ENCODE results near the gene OLFM4. TPM values are rescaled to one million over a fixed set of nuclear protein-coding genes. Genes with fewer than 3 reads are reported as not detected.
"Not testable (repeated sequence)": the region's sequence is repeated elsewhere in the genome, so short reads cannot be mapped to it uniquely, and the experiment has no call there.

Gene OLFM4
- total RNA-seq, 2 donors from 2014 or later, result 0.37 TPM; not detected in 1

DNA sequence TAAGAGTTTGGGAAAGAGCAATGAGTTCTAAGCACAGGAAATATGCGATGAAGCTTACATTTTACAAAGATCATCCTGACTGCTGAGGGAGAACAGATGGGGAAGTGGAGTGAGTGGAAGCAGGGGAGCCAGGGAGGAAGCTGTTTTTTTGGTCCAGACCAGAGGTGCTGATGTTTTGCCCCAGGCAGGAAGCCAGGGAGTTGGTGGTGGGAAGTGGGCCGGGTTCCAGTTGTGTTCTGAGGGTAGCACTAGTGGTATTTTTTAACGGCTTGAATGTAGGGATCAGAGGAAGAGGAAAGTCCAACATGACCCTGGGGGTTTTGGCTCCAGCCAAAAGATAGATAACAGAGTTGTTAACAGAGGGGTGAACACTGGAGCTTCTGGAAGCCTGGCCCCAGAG is 20.7 kb upstream of the OLFM4 start:
- Histone ChIP-seq H3K4me3 (no peak overlapping the region), H3K4me1 (no peaks in the 10 kb centered on the region), H3K36me3 (no peaks in the 10 kb centered on the region), H3K9me3 (no peaks in the 10 kb centered on the region), H3K27ac (no peak overlapping the region), H3K27me3 (no peaks in the 10 kb centered on the region)
- DNase-seq (ENCODE audit: low spot score), result no peak
- TF ChIP-seq, protein P1, sequence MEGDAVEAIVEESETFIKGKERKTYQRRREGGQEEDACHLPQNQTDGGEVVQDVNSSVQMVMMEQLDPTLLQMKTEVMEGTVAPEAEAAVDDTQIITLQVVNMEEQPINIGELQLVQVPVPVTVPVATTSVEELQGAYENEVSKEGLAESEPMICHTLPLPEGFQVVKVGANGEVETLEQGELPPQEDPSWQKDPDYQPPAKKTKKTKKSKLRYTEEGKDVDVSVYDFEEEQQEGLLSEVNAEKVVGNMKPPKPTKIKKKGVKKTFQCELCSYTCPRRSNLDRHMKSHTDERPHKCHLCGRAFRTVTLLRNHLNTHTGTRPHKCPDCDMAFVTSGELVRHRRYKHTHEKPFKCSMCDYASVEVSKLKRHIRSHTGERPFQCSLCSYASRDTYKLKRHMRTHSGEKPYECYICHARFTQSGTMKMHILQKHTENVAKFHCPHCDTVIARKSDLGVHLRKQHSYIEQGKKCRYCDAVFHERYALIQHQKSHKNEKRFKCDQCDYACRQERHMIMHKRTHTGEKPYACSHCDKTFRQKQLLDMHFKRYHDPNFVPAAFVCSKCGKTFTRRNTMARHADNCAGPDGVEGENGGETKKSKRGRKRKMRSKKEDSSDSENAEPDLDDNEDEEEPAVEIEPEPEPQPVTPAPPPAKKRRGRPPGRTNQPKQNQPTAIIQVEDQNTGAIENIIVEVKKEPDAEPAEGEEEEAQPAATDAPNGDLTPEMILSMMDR (IDR thresholded peaks at IDR 0.05), result no peak

DNA sequence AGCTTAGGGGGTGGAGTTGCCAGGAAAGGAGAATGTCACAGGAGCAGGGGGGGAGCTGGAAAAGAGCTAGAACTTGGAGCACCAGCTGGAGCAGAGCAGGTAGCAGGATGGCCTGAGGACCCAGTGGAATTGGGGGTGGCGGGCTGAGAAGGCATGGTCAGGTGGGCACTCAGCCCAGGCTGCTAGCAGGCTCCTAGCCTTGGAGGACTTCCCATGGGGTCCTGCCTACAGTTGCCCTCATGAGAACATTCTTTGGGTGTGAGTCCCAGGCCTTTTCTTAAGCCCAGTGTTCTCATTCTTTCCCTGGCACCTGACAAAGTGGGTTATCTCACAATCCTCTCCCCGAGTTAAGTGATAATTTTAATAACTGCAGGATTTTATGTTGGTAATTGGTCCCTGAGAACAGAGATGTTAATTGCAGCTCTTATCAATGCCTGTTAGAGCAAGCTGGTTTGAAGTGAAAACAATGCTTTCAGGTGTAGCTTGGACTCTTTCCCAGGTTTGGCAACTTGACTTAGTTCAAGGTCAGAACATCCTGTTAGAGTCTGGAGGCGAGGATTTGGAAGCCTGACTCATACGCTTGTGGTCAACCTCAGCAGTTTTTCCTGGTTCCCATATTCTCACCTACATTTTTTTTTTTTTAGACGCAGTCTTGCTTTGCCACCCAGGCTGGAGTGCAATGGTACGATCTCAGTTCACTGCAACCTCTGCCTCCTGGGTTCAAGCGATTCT is 18.1 kb upstream of the OLFM4 start:
- Histone ChIP-seq H3K9me3 (no peaks in the 10 kb centered on the region), H3K4me3 (no peak overlapping the region), H3K36me3 (no peaks in the 10 kb centered on the region), H3K4me1 (no peaks in the 10 kb centered on the region), H3K27me3 (no peaks in the 10 kb centered on the region), H3K27ac (no peak overlapping the region)
- no peak for DNase-seq (ENCODE audit: low spot score)
- TF ChIP-seq, protein P1 (IDR thresholded peaks at IDR 0.05), result no peak

DNA sequence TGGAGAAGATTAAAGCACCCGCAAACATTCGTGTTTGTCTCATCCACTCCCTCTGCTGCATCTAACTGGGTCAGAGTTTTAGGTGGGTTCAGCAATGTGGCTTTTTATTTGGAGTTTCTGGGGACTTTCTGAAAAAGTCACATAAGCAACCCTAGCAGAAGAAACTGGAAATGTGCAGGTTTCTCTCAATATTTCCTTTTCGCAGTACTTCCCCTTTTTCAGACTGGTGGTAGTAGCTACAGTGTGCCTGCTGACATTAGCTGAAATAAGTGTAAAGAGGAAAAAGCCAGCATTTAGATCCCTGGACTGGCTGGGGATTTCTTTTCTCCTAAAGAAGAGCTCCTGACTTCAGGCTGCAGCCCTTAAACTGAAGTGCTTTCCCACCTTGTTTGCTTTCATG is 15.9 kb upstream of the OLFM4 start:
- Histone ChIP-seq H3K4me1 (no peaks in the 10 kb centered on the region), H3K27me3 (no peaks in the 10 kb centered on the region), H3K27ac (no peak overlapping the region), H3K9me3 (no peaks in the 10 kb centered on the region), H3K36me3 (no peaks in the 10 kb centered on the region), H3K4me3 (no peak overlapping the region)
- TF ChIP-seq, protein P1 (IDR thresholded peaks at IDR 0.05), result no peak
- no peak for DNase-seq (ENCODE audit: low spot score)

DNA sequence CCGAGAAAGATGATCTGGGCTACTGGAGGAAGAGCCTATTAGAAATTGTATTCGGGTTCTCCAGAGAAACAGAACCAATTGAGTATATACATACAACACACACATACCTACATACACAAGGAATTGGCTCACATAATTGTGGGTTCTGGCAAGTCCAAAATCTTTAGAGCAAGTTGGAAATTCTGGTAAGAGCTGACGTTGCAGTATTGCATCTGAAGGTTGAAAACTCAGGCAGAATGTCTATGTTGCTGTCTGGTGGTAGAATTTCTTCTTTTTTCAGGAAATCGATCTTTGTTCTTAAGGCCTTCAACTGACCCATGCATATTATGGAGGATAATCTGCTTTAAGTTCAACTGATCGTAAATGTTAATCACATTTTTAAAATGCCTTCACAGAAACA is 15.5 kb upstream of the OLFM4 start:
- TF ChIP-seq, protein P1 (IDR thresholded peaks at IDR 0.05), result no peak
- no peak overlapping the region for H3K27ac ChIP-seq
- no peaks in the 10 kb centered on the region for H3K27me3 ChIP-seq
- no peak overlapping the region for H3K4me3 ChIP-seq
- no peaks in the 10 kb centered on the region for H3K4me1 ChIP-seq
- no peak for DNase-seq (ENCODE audit: low spot score)
- no peaks in the 10 kb centered on the region for H3K36me3 ChIP-seq
- H3K9me3 ChIP-seq, result no peaks in the 10 kb centered on the region

DNA sequence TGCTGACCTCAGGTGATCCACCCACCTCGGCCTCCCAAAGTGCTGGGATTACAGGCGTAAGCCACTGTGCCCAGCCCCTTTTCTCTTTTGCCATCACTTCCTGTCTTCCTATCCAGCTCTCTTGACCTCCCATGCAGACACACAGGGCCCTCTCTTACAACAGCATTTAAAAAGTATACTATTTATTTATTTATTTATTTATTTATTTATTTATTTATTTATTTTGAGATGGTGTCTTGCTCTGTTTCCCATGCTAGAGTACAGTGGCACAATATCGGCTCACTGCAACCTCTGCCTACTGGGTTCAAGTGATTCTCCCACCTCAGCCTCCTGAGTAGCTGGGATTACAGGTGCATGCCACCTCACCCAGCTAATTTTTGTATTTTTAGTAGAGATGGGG is 14.6 kb upstream of the OLFM4 start:
- not testable (repeated sequence) for H3K27ac ChIP-seq; H3K4me3 ChIP-seq; H3K4me1 ChIP-seq; H3K9me3 ChIP-seq; H3K27me3 ChIP-seq; DNase-seq (ENCODE audit: low spot score); H3K36me3 ChIP-seq

DNA sequence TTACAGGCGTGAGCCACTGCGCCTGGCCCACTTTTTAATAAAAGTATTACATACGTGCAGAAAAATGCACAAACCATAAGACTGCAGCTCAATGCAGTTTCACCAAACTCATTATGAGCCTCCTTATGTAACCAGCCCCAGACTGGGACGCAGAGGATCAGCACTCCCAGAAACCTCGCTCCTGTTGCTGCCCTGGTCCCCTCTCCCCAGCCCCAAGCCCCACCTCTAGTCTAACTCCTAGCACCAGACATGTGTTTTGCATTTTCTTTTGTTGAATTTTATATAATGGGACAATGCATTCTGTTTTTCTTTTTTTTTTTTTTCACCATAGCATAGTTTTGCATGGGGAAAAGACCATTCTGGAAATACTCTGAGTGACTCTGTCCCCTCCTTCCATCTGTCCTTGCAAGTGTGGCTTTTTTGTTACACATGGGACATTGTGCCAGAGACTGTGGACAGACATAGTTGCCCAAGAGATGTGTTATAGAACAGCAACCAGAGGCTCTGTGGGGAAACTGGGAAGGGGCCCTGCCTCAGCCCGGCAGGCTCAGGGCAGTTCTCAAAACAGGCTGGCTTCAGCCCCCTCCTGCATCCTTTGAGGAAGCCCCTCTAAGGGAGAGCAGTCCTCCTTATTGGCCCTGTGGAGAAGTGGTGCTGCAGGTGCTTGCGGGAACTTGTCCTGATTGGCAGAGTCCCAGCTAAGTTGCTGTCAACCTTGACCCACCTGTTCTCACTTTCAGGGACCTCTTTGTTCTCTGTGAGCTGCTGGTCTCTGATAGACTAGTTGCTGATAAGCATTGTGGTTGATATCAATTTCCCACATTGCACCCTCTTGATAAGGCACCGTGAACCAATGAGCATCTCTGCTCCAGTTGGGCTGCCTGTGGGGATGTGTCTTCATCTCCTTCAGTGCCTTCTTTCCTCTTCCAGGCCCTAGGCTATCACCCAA is 13.8 kb upstream of the OLFM4 start:
- Histone ChIP-seq H3K27ac (no peak overlapping the region), H3K4me3 (no peak overlapping the region), H3K27me3 (no peaks in the 10 kb centered on the region), H3K9me3 (no peaks in the 10 kb centered on the region), H3K4me1 (no peaks in the 10 kb centered on the region), H3K36me3 (no peaks in the 10 kb centered on the region)
- TF ChIP-seq, protein P1 (IDR thresholded peaks at IDR 0.05), result no peak
- DNase-seq (ENCODE audit: low spot score), result no peak

Data from right atrium auricular region (tissue), 2 donors.